ENCODE results near the gene GNE. TPM values are rescaled to one million over a fixed set of nuclear protein-coding genes. Genes with fewer than 3 reads are reported as not detected.

Gene GNE
- total and polyA plus RNA-seq, 9 of the 15 experiments (the other 6 are each of a cell fraction or from before 2014, with no cell fraction given) = 5.1 to 18.6 (median 12.0) TPM

DNA sequence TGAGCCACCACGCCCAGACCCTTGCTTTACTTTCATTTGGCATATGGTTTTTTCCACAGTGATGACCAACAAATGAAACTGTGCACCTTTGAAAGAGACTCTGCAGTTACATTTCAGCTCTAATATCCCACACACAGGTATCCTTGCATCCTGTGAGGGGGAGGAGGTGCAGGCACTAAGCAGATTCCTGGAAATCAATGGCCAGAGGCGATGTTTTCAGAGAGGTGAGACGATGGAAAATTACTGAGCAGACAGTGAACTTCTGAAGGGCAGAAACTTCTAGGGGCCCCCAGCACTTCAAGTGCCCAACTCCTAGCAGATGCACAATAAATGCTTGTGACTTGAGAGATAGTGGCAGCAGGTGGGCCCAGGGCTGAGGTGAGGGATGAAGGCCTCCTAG is 29.8 kb upstream of the GNE start:
- Histone ChIP-seq H3K9ac (ENCODE audit: insufficient read depth in 1 of 2, low read depth in 2 of 2, low read length in 2 of 2) (no peak overlapping the region; a peak in 1 of 4 replicates), H3K4me1 (replicated peaks in 1 of 2; ENCODE audit: control insufficient read depth in 2 of 2, insufficient read depth in 2 of 2, low read length in 2 of 2) (no peaks in the 10 kb centered on the region; a peak in 1 of 5 replicates), H3K9me1 (ENCODE audit: control insufficient read depth, insufficient read depth, low read length) (no peaks in the 10 kb centered on the region), H3K27ac (ENCODE audit: extremely low read depth, low read depth, low read length) (no peak overlapping the region), H3K79me2 (ENCODE audit: control insufficient read depth, insufficient read depth, low read length) (no peaks in the 10 kb centered on the region), H3K36me3 (ENCODE audit: control insufficient read depth, insufficient read depth, low read length) (no peaks in the 10 kb centered on the region), H4K20me1 (replicated peaks; ENCODE audit: control insufficient read depth, insufficient read depth, low read length) (no peaks in the 10 kb centered on the region), H3K4me3 (no peak overlapping the region), H2AFZ (ENCODE audit: low read depth, low read length) (no peak overlapping the region), H3K9me3 (replicated peaks; ENCODE audit: control insufficient read depth, insufficient read depth, low read depth, low read length) (no peaks in the 10 kb centered on the region), H3K4me2 (ENCODE audit: insufficient read depth, low read length) (no peak overlapping the region), H3K27me3 (ENCODE audit: control insufficient read depth in 2 of 2, insufficient read depth in 2 of 2, low read length in 2 of 2) (no peaks in the 10 kb centered on the region)
- intact Hi-C loops (cut with micrococcal nuclease) = no loop called here
- ChIA-PET CTCF (ENCODE audit: low intra/inter-chr PET ratio) (no interaction called here), POLR2A (interaction anchor here (0.6 to 0.7 kb wide), 2 partner anchors 29 to 48 kb away, joined by 3 read pairs; no protein-coding TSS in a partner anchor)
- TF ChIP-seq MIER1 (IDR thresholded peaks at IDR 0.05; ENCODE audit: low read depth) (no peak), ZBTB7A (IDR thresholded peaks at IDR 0.05; ENCODE audit: borderline replicate concordance, control insufficient read depth, low read depth, low read length) (no peak), CEBPG (CRISPR knock-in tag; IDR thresholded peaks at IDR 0.05) (no peak), CEBPG (tag; conservative IDR thresholded peaks at IDR 0.05 in 1 of 2, IDR thresholded peaks at IDR 0.05 in 1 of 2) (no peak), HNRNPL (IDR thresholded peaks at IDR 0.05; ENCODE audit: low read depth, low read length) (no peak), STAG1 (CRISPR knock-in tag; IDR thresholded peaks at IDR 0.05; ENCODE audit: borderline replicate concordance) (no peak), ZNF707 (CRISPR knock-in tag; conservative IDR thresholded peaks at IDR 0.05) (no peak), CREM (IDR thresholded peaks at IDR 0.05; ENCODE audit: low read depth) (no peak), MXI1 (IDR thresholded peaks at IDR 0.05; ENCODE audit: low read depth, low read length) (no peak), ZNF780A (CRISPR knock-in tag; IDR thresholded peaks at IDR 0.05) (no peak), TEAD2 (tag; IDR thresholded peaks at IDR 0.05) (no peak), JUN (IDR thresholded peaks at IDR 0.05; ENCODE audit: borderline replicate concordance, low read depth, low read length) (no peak), JUN (CRISPR knock-in tag; IDR thresholded peaks at IDR 0.05; ENCODE audit: borderline replicate concordance) (no peak), EZH2 (IDR thresholded peaks at IDR 0.05; ENCODE audit: borderline replicate concordance, low read depth, low read length) (no peak), ZNF79 (CRISPR knock-in tag; IDR thresholded peaks at IDR 0.05; ENCODE audit: low read depth) (no peak), HMG20B (CRISPR knock-in tag; IDR thresholded peaks at IDR 0.05) (no peak), ATF1 (CRISPR knock-in tag; IDR thresholded peaks at IDR 0.05) (no peak), ATF1 (tag; IDR thresholded peaks at IDR 0.05) (no peak), MBD2 (IDR thresholded peaks at IDR 0.05; ENCODE audit: borderline replicate concordance, low read depth) (no peak), SMARCA5 (IDR thresholded peaks at IDR 0.05) (no peak), PTBP1 (IDR thresholded peaks at IDR 0.05; ENCODE audit: low read depth, low read length) (no peak)
- TF ChIP-seq, protein P1, sequence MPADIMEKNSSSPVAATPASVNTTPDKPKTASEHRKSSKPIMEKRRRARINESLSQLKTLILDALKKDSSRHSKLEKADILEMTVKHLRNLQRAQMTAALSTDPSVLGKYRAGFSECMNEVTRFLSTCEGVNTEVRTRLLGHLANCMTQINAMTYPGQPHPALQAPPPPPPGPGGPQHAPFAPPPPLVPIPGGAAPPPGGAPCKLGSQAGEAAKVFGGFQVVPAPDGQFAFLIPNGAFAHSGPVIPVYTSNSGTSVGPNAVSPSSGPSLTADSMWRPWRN (IDR thresholded peaks at IDR 0.05; ENCODE audit: low read depth) = no peak
- 23% methylated on average over 3 of the region's 3 CpGs for WGBS (ENCODE audit: insufficient coverage, low coverage, missing lambda C conversion rate)
- FAIRE-seq (no peak), ATAC-seq (no peak), DNase-seq (ENCODE audit: extremely low read depth in 1 of 4, low spot score in 3 of 4) (no peak)
- BruUV-seq (replicated peaks) = no TSS peak
- in situ Hi-C loops (cut with MboI) = no loop called here

Data from K562 (cell line).